K562 (cell line): ENCODE measurements around the gene ITPR2. TPM values are rescaled to one million over a fixed set of nuclear protein-coding genes. Genes with fewer than 3 reads are reported as not detected.

ENCODE experiments used
- ATAC-seq: fragments of 200-7000 bp; cut with Tn5 transposase; 3 replicates; pipeline ENCODE4 v1.9.1; 2020; ENCODE audit warnings: moderate library complexity
- BruUV-seq: library from RNA; stranded (reverse); fragments of 400-500 nt; replicated peaks from 2 replicates; lab custom pipeline; 2021; lab: Mats Ljungman, UMichigan
- CTCF ChIA-PET: fragments of 300-600 bp; formaldehyde crosslinking; extraction: SDS; loops from one replicate; lab custom pipeline; 2021; ENCODE audit warnings: low intra/inter-chr PET ratio; lab: Yijun Ruan, JAX
- POLR2A ChIA-PET: fragments of 300-600, 350-650 bp; sonication (Branson Sonifier 250); formaldehyde crosslinking; extraction: SDS; loops from one replicate; lab custom pipeline; 2021; ENCODE audit warnings: antibody characterized with exemption, inconsistent platforms; lab: Yijun Ruan, JAX
- DNase-seq, 4 experiments: peaks; one replicate each; pipeline versions ENCODE4 v3.0.0 to v3.0.0-alpha.2; 2011 to 2018; ENCODE audit warnings: low spot score in 3 of 4, mixed read lengths in 3 of 4; ENCODE audit errors: extremely low read depth in 1 of 4
- FAIRE-seq: peaks from 2 replicates; lab custom pipeline; 2011; peaks lifted over from hg19 to GRCh38; lab: Jason Lieb, UNC
- H2AFZ ChIP-seq: 2 replicates; pipeline ENCODE4 v1.6.0; 2011; ENCODE audit warnings: low read depth, low read length, control low read depth, inconsistent platforms
- H3K27ac ChIP-seq: fragments of 200-600 bp; 3 replicates; pipeline ENCODE4 v1.8.0; 2011; ENCODE audit warnings: low read depth, mild to moderate bottlenecking, control low read depth, inconsistent platforms, low read length, moderate library complexity, mixed read lengths; ENCODE audit errors: extremely low read depth
- H3K27me3 ChIP-seq, 2 experiments: fragments of 300-600 bp in 1 of 2; 2 replicates in 1 of 2; 3 replicates in 1 of 2; pipeline versions ENCODE4 v1.6.0 to v1.8.0; 2011; ENCODE audit warnings: inconsistent platforms in 2 of 2, low read length in 2 of 2, mild to moderate bottlenecking in 1 of 2, mixed read lengths in 1 of 2, moderate library complexity in 1 of 2; ENCODE audit not compliant: control insufficient read depth in 2 of 2, insufficient read depth in 2 of 2
- H3K36me3 ChIP-seq: fragments of 300-600 bp; 3 replicates; pipeline ENCODE4 v1.8.0; 2011; ENCODE audit warnings: mild to moderate bottlenecking, low read length, inconsistent platforms; ENCODE audit not compliant: control insufficient read depth, insufficient read depth
- H3K4me1 ChIP-seq, 2 experiments: fragments of 200-600 bp in 1 of 2; replicated peaks in 1 of 2; 2 replicates in 1 of 2; 3 replicates in 1 of 2; pipeline versions ENCODE4 v1.5.1 to v1.8.0; 2011; ENCODE audit warnings: inconsistent platforms in 2 of 2, low read length in 2 of 2, mild to moderate bottlenecking in 1 of 2, mixed read lengths in 1 of 2, moderate library complexity in 1 of 2; ENCODE audit not compliant: control insufficient read depth in 2 of 2, insufficient read depth in 2 of 2
- H3K4me2 ChIP-seq: 2 replicates; pipeline ENCODE4 v1.6.1; 2011; ENCODE audit warnings: low read length, control low read depth, inconsistent platforms, mixed read lengths; ENCODE audit not compliant: insufficient read depth
- H3K4me3 ChIP-seq: fragments of 200-600 bp; sonication (generic), shearing (Covaris generic); 2 replicates; pipeline ENCODE4 v1.5.1; 2016; ENCODE audit warnings: control low read depth, inconsistent platforms
- H3K79me2 ChIP-seq: fragments of 200-600 bp; 3 replicates; pipeline ENCODE4 v1.8.0; 2011; ENCODE audit warnings: low read length, inconsistent platforms; ENCODE audit not compliant: control insufficient read depth, insufficient read depth
- H3K9ac ChIP-seq, 2 experiments: 2 replicates each; pipeline versions ENCODE4 v1.6.0 to v1.6.1; 2011; ENCODE audit warnings: low read depth in 2 of 2, low read length in 2 of 2, control low read depth in 1 of 2, inconsistent platforms in 1 of 2, mild to moderate bottlenecking in 1 of 2, mixed read lengths in 1 of 2; ENCODE audit not compliant: insufficient read depth in 1 of 2
- H3K9me1 ChIP-seq: one replicate; pipeline ENCODE4 v1.6.0; 2011; ENCODE audit warnings: inconsistent platforms, mild to moderate bottlenecking, low read length, moderate library complexity; ENCODE audit not compliant: control insufficient read depth, insufficient read depth
- H3K9me3 ChIP-seq: replicated peaks from 2 replicates; pipeline ENCODE4 v1.5.1; 2011; ENCODE audit warnings: low read depth, low read length, inconsistent platforms; ENCODE audit not compliant: control insufficient read depth, insufficient read depth
- H4K20me1 ChIP-seq: replicated peaks from 2 replicates; pipeline ENCODE4 v1.6.1; 2011; ENCODE audit warnings: low read length, inconsistent platforms, mixed read lengths; ENCODE audit not compliant: control insufficient read depth, insufficient read depth
- GTF2B ChIP-seq: IDR thresholded peaks from 2 replicates; pipeline ENCODE4 v1.6.1; 2011; ENCODE audit not compliant: insufficient read length; ENCODE audit errors: extremely low read depth
- HDAC6 ChIP-seq: IDR thresholded peaks from 2 replicates; pipeline ENCODE4 v1.6.1; 2012; ENCODE audit warnings: low read depth, mild to moderate bottlenecking, control low read depth, inconsistent platforms, low read length, moderate library complexity
- RFX1 ChIP-seq: fragments of 450-650 bp; IDR thresholded peaks from 2 replicates; pipeline ENCODE4 v1.6.1; 2016; ENCODE audit warnings: mild to moderate bottlenecking, moderate library complexity
- ZNF316 ChIP-seq: fragments of 450-650 bp; IDR thresholded peaks from 2 replicates; pipeline ENCODE4 v1.6.1; 2016
- WGBS: fragments of 100-300 bp; shearing (Covaris generic); methylation state at CpG from one replicate; pipeline ENCODE4 v1.1.6; 2016; ENCODE audit warnings: low coverage, mixed read lengths; ENCODE audit not compliant: insufficient coverage; ENCODE audit errors: missing lambda C conversion rate; 5-methylcytosine and 5-hydroxymethylcytosine counted together
- in situ Hi-C: fragments of 300-500 bp; cut with MboI; formaldehyde crosslinking; loops from 4 replicates; pipeline ENCODE4 v1.15.0; 2018; ENCODE audit warnings: inconsistent platforms, mixed read lengths
- intact Hi-C: fragments of 100-400 bp; cut with micrococcal nuclease; formaldehyde crosslinking; loops from 2 replicates; pipeline ENCODE4 v1.14.2; 2022
- polyA plus RNA-seq, 8 experiments: library from polyadenylated mRNA; depleted of rRNA in 4 of 8; stranded (reverse) in 5 of 8; unstranded in 3 of 8; fragments of >200 nt; fragmentation: Nextera tagmentation in 2 of 8; fragmentation: Illumina TruSeq in 1 of 8; extraction: Ambion mirVana in 2 of 8; extraction: Trizol in 1 of 8; gene quantifications; 2 replicates each; pipeline versions ENCODE4 v1.2.1 to v1.2.3, GENCODE V29; 2011 to 2014; ENCODE audit warnings: inconsistent platforms in 1 of 8, missing spikeins in 1 of 8
- total RNA-seq, 7 experiments: library from RNA; depleted of rRNA in 6 of 7; stranded (reverse); fragments of >200 nt in 6 of 7; fragmentation: Illumina TruSeq in 2 of 7; extraction: Trizol in 2 of 7; gene quantifications; 2 replicates each; pipeline versions ENCODE4 v1.2.1 to v1.2.3, GENCODE V29; 2011 to 2021; ENCODE audit warnings: low replicate concordance in 1 of 7

Gene ITPR2
- total and polyA plus RNA-seq, 9 of the 15 experiments (the other 6 are each of a cell fraction or from before 2014, with no cell fraction given): 0.21 to 3.3 (median 0.95) TPM

GRCh38 chr12:26489908-26490307, 343.1 kb downstream of the ITPR2 start:
- intact Hi-C loops: no loop called here
- no peak for TF ChIP-seq GTF2B
- peak; percentile 49; the same call in 1 of the 2 replicates for TF ChIP-seq ZNF316
- TF ChIP-seq, all 486 proteins: peak for 1
- Histone ChIP-seq H3K27ac (no peak overlapping the region), H3K79me2 (no peaks in the 10 kb centered on the region), H3K9me3 (no peaks in the 10 kb centered on the region), H3K4me2 (no peak overlapping the region), H3K27me3 (no peaks in the 10 kb centered on the region), H2AFZ (no peak overlapping the region), H3K9me1 (no peaks in the 10 kb centered on the region), H3K4me1 (no peaks in the 10 kb centered on the region), H3K4me3 (no peak overlapping the region), H3K36me3 (no peaks in the 10 kb centered on the region), H4K20me1 (no peaks in the 10 kb centered on the region), H3K9ac (no peak overlapping the region)
- CTCF ChIA-PET: no interaction called here
- in situ Hi-C loops: no loop called here
- POLR2A ChIA-PET: no interaction called here
- no peak for DNase-seq
- no peak for FAIRE-seq
- 0% methylated on average over 2 of the region's 2 CpGs for WGBS
- BruUV-seq: no TSS peak
- no peak for ATAC-seq

- no TSS peak for BruUV-seq
- H3K4me3 ChIP-seq: no peak overlapping the region
- H3K4me1 ChIP-seq: no peaks in the 10 kb centered on the region
- FAIRE-seq (no peak), ATAC-seq (no peak), DNase-seq (no peak)
- no peak overlapping the region for H3K27ac ChIP-seq
- no peaks in the 10 kb centered on the region for H3K36me3 ChIP-seq
- intact Hi-C loops (no loop called here), in situ Hi-C loops (no loop called here)
- H3K9me3 ChIP-seq: no peaks in the 10 kb centered on the region
- TF ChIP-seq RFX1: peak; percentile 78
- TF ChIP-seq HDAC6: no peak
- H3K27me3 ChIP-seq: no peaks in the 10 kb centered on the region
- no peaks in the 10 kb centered on the region for H3K79me2 ChIP-seq
- H2AFZ ChIP-seq: no peak overlapping the region
- H4K20me1 ChIP-seq: no peaks in the 10 kb centered on the region
- no peak overlapping the region for H3K4me2 ChIP-seq
- no peaks in the 10 kb centered on the region for H3K9me1 ChIP-seq
- ChIA-PET POLR2A (no interaction called here), CTCF (no interaction called here)
- 0% methylated on average over 1 of the region's 1 CpG for WGBS
- no peak overlapping the region for H3K9ac ChIP-seq
Measured at GRCh38 chr12:26488351-26488750, 344.6 kb downstream of the ITPR2 start.
